Erythroblast (primary cell): ENCODE measurements around the gene WNT6.

Experiments used
- GATA1 ChIP-seq: IDR thresholded peaks from 2 replicates; pipeline ENCODE4 v1.6.1; 2011; ENCODE audit warnings: low read depth, mild to moderate bottlenecking, control low read depth, low read length, moderate library complexity
- POLR2A ChIP-seq: IDR thresholded peaks from 2 replicates; pipeline ENCODE4 v1.6.1; 2011; ENCODE audit warnings: mild to moderate bottlenecking, low read length

DNA sequence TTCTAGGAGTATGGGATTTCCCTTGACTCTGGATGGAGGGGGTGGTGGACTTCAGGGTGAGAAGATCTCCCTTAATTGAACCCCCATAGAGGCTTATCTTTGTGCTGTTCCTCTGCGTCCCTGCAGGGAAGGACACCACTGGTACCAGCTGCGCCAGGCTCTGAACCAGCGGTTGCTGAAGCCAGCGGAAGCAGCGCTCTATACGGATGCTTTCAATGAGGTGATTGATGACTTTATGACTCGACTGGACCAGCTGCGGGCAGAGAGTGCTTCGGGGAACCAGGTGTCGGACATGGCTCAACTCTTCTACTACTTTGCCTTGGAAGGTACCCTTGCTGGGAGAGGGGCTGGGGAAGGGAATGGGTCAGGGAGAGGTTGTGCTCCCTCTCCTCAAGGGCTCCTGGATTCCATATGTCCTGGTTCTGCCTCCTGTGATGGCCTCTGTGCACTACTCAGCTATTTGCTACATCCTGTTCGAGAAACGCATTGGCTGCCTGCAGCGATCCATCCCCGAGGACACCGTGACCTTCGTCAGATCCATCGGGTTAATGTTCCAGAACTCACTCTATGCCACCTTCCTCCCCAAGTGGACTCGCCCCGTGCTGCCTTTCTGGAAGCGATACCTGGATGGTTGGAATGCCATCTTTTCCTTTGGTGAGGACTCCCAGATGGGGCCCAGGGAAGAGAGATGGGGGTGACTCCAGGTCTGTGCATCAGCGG is 47.3 kb upstream of the WNT6 start:
- no peak for TF ChIP-seq POLR2A
- no peak for TF ChIP-seq GATA1
